T1000 (cell line): ENCODE data around the gene STOX2.
A peak's percentile ranks its signal among the peaks of the same experiment; 100 is the strongest.

Experiments
- DNase-seq: peaks from one replicate; lab custom pipeline; 2025; ENCODE audit warnings: mixed read lengths; lab: John Stamatoyannopoulos, UW

The STOX2 gene

GRCh38 chr4:183888564-183888963 is 16.5 kb upstream of the STOX2 start:
- DNase-seq = no peak

GRCh38 chr4:183889190-183889589 is 15.9 kb upstream of the STOX2 start:
- DNase-seq = no peak

GRCh38 chr4:183897193-183897592 is 7.9 kb upstream of the STOX2 start:
- DNase-seq = no peak

- DNase-seq = no peak
Observed at GRCh38 chr4:183898456-183898855, 6.7 kb upstream of the STOX2 start.

GRCh38 chr4:183903021-183903760 is 1.9 kb upstream of the STOX2 start:
- no peak for DNase-seq

- peak; percentile 18 for DNase-seq
Observed at GRCh38 chr4:183905593-183906488, 734 bp downstream of the STOX2 start.

GRCh38 chr4:183906489-183906738 is 1.3 kb downstream of the STOX2 start:
- no peak for DNase-seq

- DNase-seq = no peak
Observed at GRCh38 chr4:183906739-183907651, 1.9 kb downstream of the STOX2 start.

GRCh38 chr4:183907871-183908683 is 3.0 kb downstream of the STOX2 start:
- no peak for DNase-seq

- DNase-seq = no peak
Observed at GRCh38 chr4:183909187-183909586, 4.1 kb downstream of the STOX2 start.

- no peak for DNase-seq
Observed at GRCh38 chr4:183909801-183910200, 4.7 kb downstream of the STOX2 start.

GRCh38 chr4:183912585-183912984 is 7.5 kb downstream of the STOX2 start:
- DNase-seq = no peak

- DNase-seq = no peak
Observed at GRCh38 chr4:183915976-183916375, 10.9 kb downstream of the STOX2 start.

- no peak for DNase-seq
Observed at GRCh38 chr4:183918696-183919095, 13.6 kb downstream of the STOX2 start.

- DNase-seq = no peak
Observed at GRCh38 chr4:183919141-183919540, 14.0 kb downstream of the STOX2 start.

- no peak for DNase-seq
Observed at GRCh38 chr4:183920512-183920911, 15.4 kb downstream of the STOX2 start.

GRCh38 chr4:183921335-183921734 is 16.2 kb downstream of the STOX2 start:
- no peak for DNase-seq

GRCh38 chr4:183924362-183925044 is 19.4 kb downstream of the STOX2 start:
- DNase-seq = no peak

- no peak for DNase-seq
Observed at GRCh38 chr4:183926950-183927349, 21.8 kb downstream of the STOX2 start.

GRCh38 chr4:183932576-183932975 is 27.5 kb downstream of the STOX2 start:
- no peak for DNase-seq

GRCh38 chr4:183934761-183935160 is 29.7 kb downstream of the STOX2 start:
- DNase-seq = no peak
